SK-N-SH (cell line): ENCODE data around the gene ASAP3.

Experiments
- EP300 ChIP-seq, 2 experiments: IDR thresholded peaks; 2 replicates each; pipeline versions ENCODE4 v1.4.0 to v1.6.1; 2012; ENCODE audit warnings: borderline replicate concordance in 1 of 2, low read depth in 1 of 2, low read length in 1 of 2
- MEF2A ChIP-seq: IDR thresholded peaks from 2 replicates; pipeline ENCODE4 v1.4.0; 2012; ENCODE audit warnings: low read depth, borderline replicate concordance
- REST ChIP-seq: IDR thresholded peaks from 2 replicates; pipeline ENCODE4 v1.6.1; 2012; ENCODE audit warnings: mild to moderate bottlenecking, low read depth, low read length, moderate library complexity
- TF ChIP-seq, protein P1 (sequence below): fragments of 200-600 bp; sonication (generic); IDR thresholded peaks from 2 replicates; pipeline ENCODE4 v1.6.1; 2017; ENCODE audit warnings: antibody characterized with exemption, mild to moderate bottlenecking, moderate library complexity

DNA sequence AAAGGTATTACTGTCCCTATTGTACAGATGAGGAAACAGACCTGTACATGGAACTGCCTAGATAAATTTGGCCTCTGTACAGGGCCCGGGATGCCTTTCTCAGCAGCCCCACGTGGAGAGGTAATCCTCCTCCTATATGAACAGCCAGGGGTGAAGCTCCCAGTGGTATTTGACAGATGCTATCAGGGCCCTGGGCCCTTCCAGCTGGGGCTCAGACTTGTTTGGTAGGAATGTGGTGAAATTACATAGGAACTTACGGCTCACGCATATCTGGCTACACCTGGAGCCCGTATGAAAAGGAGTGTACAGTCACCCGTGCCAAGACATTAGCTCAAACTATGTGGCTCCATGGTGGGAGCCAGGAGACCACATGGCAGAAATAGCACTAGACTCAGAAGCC is 34.7 kb downstream of the ASAP3 start:
- TF ChIP-seq MEF2A: no peak
- TF ChIP-seq, protein P1, sequence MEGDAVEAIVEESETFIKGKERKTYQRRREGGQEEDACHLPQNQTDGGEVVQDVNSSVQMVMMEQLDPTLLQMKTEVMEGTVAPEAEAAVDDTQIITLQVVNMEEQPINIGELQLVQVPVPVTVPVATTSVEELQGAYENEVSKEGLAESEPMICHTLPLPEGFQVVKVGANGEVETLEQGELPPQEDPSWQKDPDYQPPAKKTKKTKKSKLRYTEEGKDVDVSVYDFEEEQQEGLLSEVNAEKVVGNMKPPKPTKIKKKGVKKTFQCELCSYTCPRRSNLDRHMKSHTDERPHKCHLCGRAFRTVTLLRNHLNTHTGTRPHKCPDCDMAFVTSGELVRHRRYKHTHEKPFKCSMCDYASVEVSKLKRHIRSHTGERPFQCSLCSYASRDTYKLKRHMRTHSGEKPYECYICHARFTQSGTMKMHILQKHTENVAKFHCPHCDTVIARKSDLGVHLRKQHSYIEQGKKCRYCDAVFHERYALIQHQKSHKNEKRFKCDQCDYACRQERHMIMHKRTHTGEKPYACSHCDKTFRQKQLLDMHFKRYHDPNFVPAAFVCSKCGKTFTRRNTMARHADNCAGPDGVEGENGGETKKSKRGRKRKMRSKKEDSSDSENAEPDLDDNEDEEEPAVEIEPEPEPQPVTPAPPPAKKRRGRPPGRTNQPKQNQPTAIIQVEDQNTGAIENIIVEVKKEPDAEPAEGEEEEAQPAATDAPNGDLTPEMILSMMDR: no peak
- TF ChIP-seq REST: no peak
- TF ChIP-seq EP300 (IDR thresholded peaks at IDR 0.05; ENCODE audit: borderline replicate concordance in 1 of 2, low read depth in 1 of 2, low read length in 1 of 2): no peak
